Right atrium auricular region (tissue), 2 donors: ENCODE results near the gene TGFB1I1. TPM values are rescaled to one million over a fixed set of nuclear protein-coding genes. Genes with fewer than 3 reads are reported as not detected.

Experiments used
- DNase-seq: peaks from one replicate; pipeline ENCODE4 v3.0.0-alpha.2; 2019; ENCODE audit warnings: low spot score
- H3K27ac ChIP-seq, 2 donors: fragments of 200-600 bp; sonication (generic); 1 replicate in 1 of 2; 2 replicates in 1 of 2; pipeline ENCODE4 v1.5.1; 2016 to 2019
- H3K27me3 ChIP-seq, 2 donors: fragments of 200-600 bp; sonication (generic); one replicate each; pipeline versions ENCODE4 v1.5.1 to v1.6.0; 2017 to 2019
- H3K36me3 ChIP-seq: fragments of 200-600 bp; sonication (generic); one replicate; pipeline ENCODE4 v1.5.1; 2016
- H3K4me1 ChIP-seq, 2 donors: fragments of 200-600 bp; sonication (generic); one replicate each; pipeline versions ENCODE4 v1.5.1 to v1.6.0; 2017 to 2019
- H3K4me3 ChIP-seq, 2 donors: fragments of 200-600 bp; sonication (generic); 1 replicate in 1 of 2; 2 replicates in 1 of 2; pipeline ENCODE4 v1.5.1; 2017 to 2019; ENCODE audit warnings: mild to moderate bottlenecking in 1 of 2, moderate library complexity in 1 of 2
- H3K9me3 ChIP-seq, 2 donors: fragments of 200-600 bp; sonication (generic); one replicate each; pipeline ENCODE4 v1.5.1; 2019
- total RNA-seq, 2 donors: library from RNA; depleted of rRNA; stranded (reverse); fragments of >200 nt; gene quantifications; one replicate each; pipeline ENCODE4 v1.1.0, GENCODE V29; 2016
- TF ChIP-seq, protein P1 (sequence below), 2 donors: fragments of 200-600 bp; sonication (generic); IDR thresholded peaks; one replicate each; pipeline ENCODE4 v1.5.1; 2019; ENCODE audit warnings: antibody characterized with exemption in 2 of 2

TGFB1I1 gene
- 10 to 100 TPM; 23.4 to 84.7 TPM for total RNA-seq

DNA sequence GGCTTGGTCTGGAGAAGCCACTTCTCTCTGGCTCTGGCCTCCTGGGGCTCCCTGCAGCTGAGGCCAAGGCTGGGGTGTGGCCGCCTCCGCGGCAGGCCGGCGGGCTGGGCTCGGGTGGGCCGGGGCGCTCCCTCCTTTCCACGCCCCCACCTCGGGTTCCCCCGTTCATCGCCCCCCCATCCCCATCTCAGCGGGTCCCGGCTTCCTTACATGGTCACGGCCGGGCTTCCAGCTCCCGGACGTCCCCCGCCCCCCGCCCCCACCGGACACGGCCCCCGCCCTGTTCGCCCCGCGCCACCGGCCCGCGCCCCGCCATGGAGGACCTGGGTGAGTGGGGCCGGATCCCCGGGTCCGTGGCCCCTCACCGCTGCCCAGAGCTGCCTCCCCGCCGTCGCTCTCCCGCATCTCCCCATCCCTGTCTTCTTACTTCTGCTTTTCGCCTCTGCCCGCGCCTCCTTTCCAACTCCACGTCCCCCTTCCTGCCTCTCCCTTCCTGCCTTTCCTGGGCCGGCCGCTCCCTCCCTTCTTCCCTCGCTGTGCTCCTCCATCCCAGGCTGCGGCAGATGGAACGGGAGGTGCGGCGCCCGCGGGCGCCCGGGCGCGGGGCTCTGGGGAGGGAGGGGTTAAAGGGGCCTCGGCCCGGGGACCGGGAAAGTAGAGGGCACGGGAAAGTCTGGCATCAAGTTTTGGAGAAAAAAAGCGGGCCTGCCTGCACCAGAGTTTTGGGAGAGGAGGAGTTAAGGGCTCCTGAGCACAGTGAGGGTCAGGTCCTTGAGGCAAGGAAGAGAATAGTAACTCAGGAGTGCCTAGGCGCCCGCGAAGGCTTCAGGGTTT lies at the start of gene TGFB1I1:
Gene TGFB1I1, plus strand, starts transcription at position 278 of the 834 bp plus-strand sequence. Its CDS starts 37 bp downstream, at position 315.
- peak within 1 kb of the TSS; percentile 78 to 83 for H3K4me3 ChIP-seq
- H3K4me1 ChIP-seq: peaks cover 3 to 25% of the 10 kb centered on the region in 2 donors
- H3K36me3 ChIP-seq: peaks cover 39% of the 10 kb centered on the region
- peak; percentile 74 for DNase-seq
- H3K27ac ChIP-seq: peak within 1 kb of the TSS; percentile 94 to 99
- TF ChIP-seq, protein P1, sequence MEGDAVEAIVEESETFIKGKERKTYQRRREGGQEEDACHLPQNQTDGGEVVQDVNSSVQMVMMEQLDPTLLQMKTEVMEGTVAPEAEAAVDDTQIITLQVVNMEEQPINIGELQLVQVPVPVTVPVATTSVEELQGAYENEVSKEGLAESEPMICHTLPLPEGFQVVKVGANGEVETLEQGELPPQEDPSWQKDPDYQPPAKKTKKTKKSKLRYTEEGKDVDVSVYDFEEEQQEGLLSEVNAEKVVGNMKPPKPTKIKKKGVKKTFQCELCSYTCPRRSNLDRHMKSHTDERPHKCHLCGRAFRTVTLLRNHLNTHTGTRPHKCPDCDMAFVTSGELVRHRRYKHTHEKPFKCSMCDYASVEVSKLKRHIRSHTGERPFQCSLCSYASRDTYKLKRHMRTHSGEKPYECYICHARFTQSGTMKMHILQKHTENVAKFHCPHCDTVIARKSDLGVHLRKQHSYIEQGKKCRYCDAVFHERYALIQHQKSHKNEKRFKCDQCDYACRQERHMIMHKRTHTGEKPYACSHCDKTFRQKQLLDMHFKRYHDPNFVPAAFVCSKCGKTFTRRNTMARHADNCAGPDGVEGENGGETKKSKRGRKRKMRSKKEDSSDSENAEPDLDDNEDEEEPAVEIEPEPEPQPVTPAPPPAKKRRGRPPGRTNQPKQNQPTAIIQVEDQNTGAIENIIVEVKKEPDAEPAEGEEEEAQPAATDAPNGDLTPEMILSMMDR (IDR thresholded peaks at IDR 0.05): no peak
- H3K9me3 ChIP-seq: no peaks in the 10 kb centered on the region
- H3K27me3 ChIP-seq: no peaks in the 10 kb centered on the region

DNA sequence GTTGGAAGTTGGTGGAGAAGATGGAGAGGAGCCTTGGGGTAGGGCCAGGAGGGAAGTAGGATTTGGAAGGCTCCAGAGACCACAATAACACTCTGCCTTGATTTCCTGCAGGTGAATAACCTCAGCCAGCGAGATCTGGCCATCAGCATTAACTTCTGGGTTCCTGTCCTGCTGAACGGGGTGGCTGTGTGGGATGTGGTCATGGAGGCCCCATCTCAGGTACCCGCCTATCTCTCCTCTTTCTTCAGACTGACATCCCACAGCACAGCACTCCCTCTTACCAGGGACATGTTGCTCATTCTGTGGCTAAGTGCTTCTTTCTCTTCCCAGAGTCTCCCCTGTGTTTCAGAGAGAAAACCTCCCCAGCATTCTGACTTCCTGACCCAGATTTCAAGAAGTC lies 48.7 kb upstream of the TGFB1I1 start:
- peaks cover 0 to 4% of the 10 kb centered on the region in 2 donors for H3K4me1 ChIP-seq
- peak overlapping the region; percentile 29 to 39 for H3K27ac ChIP-seq
- TF ChIP-seq, protein P1 (IDR thresholded peaks at IDR 0.05): no peak
- no peaks in the 10 kb centered on the region for H3K9me3 ChIP-seq
- no peaks in the 10 kb centered on the region for H3K27me3 ChIP-seq
- DNase-seq: no peak
- peaks cover 13% of the 10 kb centered on the region for H3K36me3 ChIP-seq
- H3K4me3 ChIP-seq: no peak overlapping the region

DNA sequence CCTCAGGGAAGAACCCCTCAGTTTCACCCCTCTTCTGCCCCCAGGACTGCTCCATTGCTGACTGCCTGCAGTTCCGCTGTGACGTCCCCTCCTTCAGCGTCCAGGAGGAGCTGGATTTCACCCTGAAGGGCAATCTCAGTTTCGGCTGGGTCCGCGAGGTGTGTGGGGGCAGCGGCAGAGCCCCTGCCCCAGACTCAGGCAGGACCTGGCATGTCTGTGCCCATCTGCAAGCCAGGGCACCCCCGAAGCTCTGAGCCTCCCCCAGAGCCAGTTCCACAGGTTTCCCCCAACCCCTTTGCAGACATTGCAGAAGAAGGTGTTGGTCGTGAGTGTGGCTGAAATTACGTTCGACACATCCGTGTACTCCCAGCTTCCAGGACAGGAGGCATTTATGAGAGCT lies 48.2 kb upstream of the TGFB1I1 start:
- no peak for DNase-seq
- TF ChIP-seq, protein P1 (IDR thresholded peaks at IDR 0.05): no peak
- peak overlapping the region; percentile 29 to 39 for H3K27ac ChIP-seq

DNA sequence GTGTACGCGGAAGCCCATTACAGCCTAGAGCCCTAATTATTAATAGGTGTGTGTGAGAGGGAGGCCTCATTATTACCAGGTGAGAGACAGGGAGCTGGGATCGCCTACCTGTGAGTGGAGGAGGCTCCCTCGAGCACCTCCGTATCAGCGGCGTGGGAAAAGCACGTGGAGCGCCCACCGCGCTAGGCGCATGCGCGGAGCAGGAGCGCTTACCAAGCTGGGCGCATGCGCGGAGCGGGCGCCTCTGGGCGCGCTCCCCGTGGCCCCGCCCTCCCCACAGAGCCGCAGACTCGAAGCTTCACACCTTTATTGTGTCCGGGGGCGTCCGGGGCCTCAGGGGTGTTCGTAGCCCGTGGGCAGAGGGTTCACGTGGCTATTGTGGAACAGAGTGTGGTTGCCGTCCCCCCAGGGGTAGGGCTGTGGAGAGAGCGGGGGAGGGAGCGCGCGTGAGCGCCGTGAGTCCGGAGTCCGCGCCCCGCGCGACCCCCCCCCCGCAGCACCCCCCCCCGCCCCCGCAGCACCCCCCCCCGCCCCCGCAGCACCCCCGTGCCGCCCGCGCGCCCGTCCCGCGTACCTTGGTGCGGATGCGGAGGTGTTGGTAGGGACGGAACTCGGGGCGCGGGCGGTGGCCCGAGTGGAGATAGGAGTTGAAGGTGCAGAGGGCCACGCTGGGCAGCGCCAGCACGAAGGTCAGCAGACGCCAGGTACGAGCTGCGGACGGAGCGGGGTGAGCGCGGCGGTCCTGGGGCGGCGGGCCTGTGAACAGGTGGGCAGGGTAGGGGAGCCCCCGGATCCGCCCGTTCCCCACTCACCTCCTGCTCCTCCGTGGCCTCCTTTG lies 44.3 kb upstream of the TGFB1I1 start:
- no peaks in the 10 kb centered on the region for H3K9me3 ChIP-seq
- TF ChIP-seq, protein P1 (IDR thresholded peaks at IDR 0.05): no peak
- DNase-seq: no peak
- peaks cover 13% of the 10 kb centered on the region for H3K36me3 ChIP-seq
- no peaks in the 10 kb centered on the region for H3K27me3 ChIP-seq
- peak overlapping the region; percentile 91 to 95 for H3K27ac ChIP-seq
- peak overlapping the region; percentile 54 to 59 for H3K4me3 ChIP-seq
- H3K4me1 ChIP-seq: peaks cover 0 to 21% of the 10 kb centered on the region in 2 donors

More for the DNA sequence above, 48.2 kb upstream of the TGFB1I1 start:
- H3K36me3 ChIP-seq: peaks cover 13% of the 10 kb centered on the region
- H3K9me3 ChIP-seq: no peaks in the 10 kb centered on the region
- H3K4me1 ChIP-seq: peaks cover 0 to 7% of the 10 kb centered on the region in 2 donors
- no peaks in the 10 kb centered on the region for H3K27me3 ChIP-seq
- no peak overlapping the region for H3K4me3 ChIP-seq

DNA sequence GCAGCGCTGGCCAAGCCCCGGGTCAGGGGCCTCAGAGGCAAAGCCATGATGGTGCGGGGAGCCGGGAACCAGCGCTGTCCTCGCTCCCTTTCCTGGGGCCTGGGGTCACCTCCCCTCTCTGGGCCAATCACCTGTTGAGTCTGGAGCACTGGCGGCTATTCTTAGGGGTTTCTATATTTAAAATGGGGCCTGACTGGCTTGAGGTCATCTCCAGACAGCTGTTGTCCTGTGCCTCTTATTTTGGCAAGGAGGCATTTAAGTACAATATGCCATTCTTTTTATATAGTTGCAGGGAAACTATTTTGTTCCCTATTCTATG lies 43.7 kb upstream of the TGFB1I1 start, which contains the start of gene COX6A2:
Gene COX6A2, minus strand, starts transcription at position 82 of the 319 bp plus-strand sequence. Its CDS starts 35 bp downstream, at position 47.
- Histone ChIP-seq H3K36me3 (peaks cover 13% of the 10 kb centered on the region), H3K4me1 (peaks cover 0 to 21% of the 10 kb centered on the region in 2 donors), H3K27ac (peak within 1 kb of the TSS; percentile 91 to 95), H3K4me3 (peak within 1 kb of the TSS; percentile 54 to 59), H3K9me3 (no peaks in the 10 kb centered on the region), H3K27me3 (no peaks in the 10 kb centered on the region)
- no peak for DNase-seq
- TF ChIP-seq, protein P1 (IDR thresholded peaks at IDR 0.05): no peak
